Fibroblast of lung (primary cell): ENCODE data around the gene SMARCC1. TPM values are rescaled to one million over a fixed set of nuclear protein-coding genes. Genes with fewer than 3 reads are reported as not detected.
"Not testable (repeated sequence)": the region's sequence is repeated elsewhere in the genome, so short reads cannot be mapped to it uniquely, and the experiment has no call there.

ENCODE experiments used
- DNase-seq, 2 donors: peaks; one replicate each; pipeline versions ENCODE4 v3.0.0 to v3.0.0-alpha.2; 2010; ENCODE audit warnings: low read depth in 2 of 2
- H2AFZ ChIP-seq: 2 replicates; pipeline ENCODE4 v1.5.1; 2012; ENCODE audit warnings: low read length, control low read depth, inconsistent platforms
- H3K27ac ChIP-seq: 2 replicates; pipeline ENCODE4 v1.5.1; 2011; ENCODE audit warnings: low read length, control low read depth; ENCODE audit not compliant: insufficient read depth
- H3K27me3 ChIP-seq: 2 replicates; pipeline ENCODE4 v1.5.1; 2011; ENCODE audit warnings: mild to moderate bottlenecking, low read length; ENCODE audit not compliant: control insufficient read depth, insufficient read depth
- H3K36me3 ChIP-seq: 2 replicates; pipeline ENCODE4 v1.5.1; 2011; ENCODE audit warnings: low read length; ENCODE audit not compliant: control insufficient read depth, insufficient read depth
- H3K4me1 ChIP-seq: 2 replicates; pipeline ENCODE4 v1.5.1; 2011; ENCODE audit warnings: low read length; ENCODE audit not compliant: control insufficient read depth, insufficient read depth; ENCODE audit errors: extremely low read depth
- H3K4me2 ChIP-seq: 2 replicates; pipeline ENCODE4 v1.5.1; 2011; ENCODE audit warnings: low read length, control low read depth; ENCODE audit not compliant: insufficient read depth; ENCODE audit errors: extremely low read depth
- H3K4me3 ChIP-seq, 4 experiments: fragments of 200-600 bp in 1 of 4; sonication (generic) in 1 of 4; replicated peaks in 1 of 4; 2 replicates each; pipeline ENCODE4 v1.5.1; 2011 to 2016; ENCODE audit warnings: low read length in 4 of 4, low read depth in 3 of 4, mild to moderate bottlenecking in 3 of 4, control low read depth in 2 of 4, inconsistent platforms in 1 of 4, mixed read lengths in 1 of 4; ENCODE audit not compliant: insufficient read depth in 1 of 4; ENCODE audit errors: control extremely low read depth in 1 of 4
- H3K79me2 ChIP-seq: 2 replicates; pipeline ENCODE4 v1.5.1; 2012; ENCODE audit warnings: mild to moderate bottlenecking, low read length, inconsistent platforms; ENCODE audit not compliant: control insufficient read depth, insufficient read depth
- H3K9ac ChIP-seq: 2 replicates; pipeline ENCODE4 v1.5.1; 2011; ENCODE audit warnings: mild to moderate bottlenecking, low read length, control low read depth; ENCODE audit not compliant: insufficient read depth
- H3K9me3 ChIP-seq: 2 replicates; pipeline ENCODE4 v1.5.1; 2012; ENCODE audit warnings: low read depth, low read length; ENCODE audit not compliant: control insufficient read depth, insufficient read depth
- H4K20me1 ChIP-seq: 2 replicates; pipeline ENCODE4 v1.5.1; 2011; ENCODE audit warnings: low read length; ENCODE audit not compliant: control insufficient read depth, insufficient read depth; ENCODE audit errors: extremely low read depth
- CTCF ChIP-seq, 2 donors: IDR thresholded peaks in 1 of 2; conservative IDR thresholded peaks in 1 of 2; 1 replicate in 1 of 2; 2 replicates in 1 of 2; pipeline ENCODE4 v1.5.1; 2011 to 2012; ENCODE audit warnings: low read length in 2 of 2, control low read depth in 1 of 2, inconsistent platforms in 1 of 2, low read depth in 1 of 2, mild to moderate bottlenecking in 1 of 2
- EZH2 ChIP-seq: IDR thresholded peaks from 2 replicates; pipeline ENCODE4 v1.5.1; 2012; ENCODE audit warnings: low read length, control low read depth, mild to moderate bottlenecking; ENCODE audit errors: missing control alignments
- polyA plus RNA-seq, 2 donors: library from polyadenylated mRNA; depleted of rRNA in 1 of 2; stranded (reverse) in 1 of 2; unstranded in 1 of 2; fragments of >200 nt; gene quantifications; 2 replicates each; pipeline ENCODE4 v1.2.1, GENCODE V29; 2011 to 2012; ENCODE audit warnings: missing spikeins in 1 of 2
- total RNA-seq: library from RNA; depleted of rRNA; stranded (reverse); fragments of >200 nt; gene quantifications from 2 replicates; pipeline ENCODE4 v1.2.1, GENCODE V29; 2014

Gene SMARCC1
- total and polyA plus RNA-seq, 2 donors (not counting 1 experiment from before 2014, with no cell fraction given) = 23.1 to 23.6 TPM

DNA sequence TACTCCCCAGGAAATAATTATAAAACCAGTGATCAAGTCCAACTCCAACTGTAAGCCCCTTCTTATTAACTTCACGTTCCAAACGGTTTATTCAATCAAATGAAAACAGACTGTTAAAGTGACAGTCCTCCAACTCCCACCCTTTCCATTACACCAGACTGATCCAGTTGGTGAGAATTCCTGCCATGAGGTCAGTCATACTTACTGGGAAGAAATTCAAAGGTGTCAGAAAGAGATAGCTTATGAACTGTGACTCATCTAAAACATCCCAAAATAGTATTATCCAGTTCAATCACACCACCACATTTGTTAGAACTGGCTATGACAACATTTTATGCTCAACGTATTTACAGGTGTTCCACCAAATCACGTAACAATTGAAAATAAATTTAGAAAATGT lies 19.5 kb downstream of the SMARCC1 start:
- no peak overlapping the region for H3K4me2 ChIP-seq
- H3K27ac ChIP-seq = no peak overlapping the region
- no peak overlapping the region for H2AFZ ChIP-seq
- no peaks in the 10 kb centered on the region for H3K27me3 ChIP-seq
- no peaks in the 10 kb centered on the region for H3K9me3 ChIP-seq
- peak in 1 of 2 donors; percentile 51 for DNase-seq
- peaks cover 6% of the 10 kb centered on the region for H3K79me2 ChIP-seq
- H3K4me1 ChIP-seq = no peaks in the 10 kb centered on the region
- no peak overlapping the region for H3K4me3 ChIP-seq
- H4K20me1 ChIP-seq = no peaks in the 10 kb centered on the region
- no peak overlapping the region for H3K9ac ChIP-seq
- TF ChIP-seq EZH2 = no peak
- TF ChIP-seq CTCF (conservative IDR thresholded peaks at IDR 0.05 in 1 of 2, IDR thresholded peaks at IDR 0.05 in 1 of 2; ENCODE audit: low read depth in 1 of 2, low read length in 2 of 2) = no peak
- H3K36me3 ChIP-seq = no peaks in the 10 kb centered on the region

GRCh38 chr3:47761046-47761445 lies 20.6 kb downstream of the SMARCC1 start:
- H3K4me2 ChIP-seq = no peak overlapping the region

GRCh38 chr3:47760207-47760606 lies 21.5 kb downstream of the SMARCC1 start:
- H3K9ac ChIP-seq, H3K4me3 ChIP-seq, H3K4me2 ChIP-seq, H3K9me3 ChIP-seq, H3K79me2 ChIP-seq, H3K27ac ChIP-seq, H3K27me3 ChIP-seq, H3K36me3 ChIP-seq, DNase-seq, H4K20me1 ChIP-seq, H2AFZ ChIP-seq, H3K4me1 ChIP-seq: not testable (repeated sequence)

More at GRCh38 chr3:47761046-47761445, 20.6 kb downstream of the SMARCC1 start:
- no peak for TF ChIP-seq CTCF (conservative IDR thresholded peaks at IDR 0.05 in 1 of 2, IDR thresholded peaks at IDR 0.05 in 1 of 2; ENCODE audit: low read depth in 1 of 2, low read length in 2 of 2)
- TF ChIP-seq EZH2 = no peak
- no peak overlapping the region for H2AFZ ChIP-seq
- no peaks in the 10 kb centered on the region for H4K20me1 ChIP-seq
- no peaks in the 10 kb centered on the region for H3K9me3 ChIP-seq
- H3K36me3 ChIP-seq = no peaks in the 10 kb centered on the region
- H3K4me3 ChIP-seq = no peak overlapping the region
- H3K79me2 ChIP-seq = peaks cover 4% of the 10 kb centered on the region
- H3K4me1 ChIP-seq = no peaks in the 10 kb centered on the region
- H3K27me3 ChIP-seq = no peaks in the 10 kb centered on the region
- no peak overlapping the region for H3K27ac ChIP-seq
- no peak overlapping the region for H3K9ac ChIP-seq
- no peak for DNase-seq
